COLO668 (cell line): Measurements from ENCODE around the gene RGCC.
A peak's percentile ranks its signal among the peaks of the same experiment; 100 is the strongest.
"Not testable (repeated sequence)": the region's sequence is repeated elsewhere in the genome, so short reads cannot be mapped to it uniquely, and the experiment has no call there.

ENCODE experiments used
- DNase-seq: peaks from one replicate; lab custom pipeline; 2025; ENCODE audit not compliant: unreplicated experiment; lab: John Stamatoyannopoulos, UW

RGCC gene, protein sequence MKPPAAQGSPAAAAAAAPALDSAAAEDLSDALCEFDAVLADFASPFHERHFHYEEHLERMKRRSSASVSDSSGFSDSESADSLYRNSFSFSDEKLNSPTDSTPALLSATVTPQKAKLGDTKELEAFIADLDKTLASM

DNA sequence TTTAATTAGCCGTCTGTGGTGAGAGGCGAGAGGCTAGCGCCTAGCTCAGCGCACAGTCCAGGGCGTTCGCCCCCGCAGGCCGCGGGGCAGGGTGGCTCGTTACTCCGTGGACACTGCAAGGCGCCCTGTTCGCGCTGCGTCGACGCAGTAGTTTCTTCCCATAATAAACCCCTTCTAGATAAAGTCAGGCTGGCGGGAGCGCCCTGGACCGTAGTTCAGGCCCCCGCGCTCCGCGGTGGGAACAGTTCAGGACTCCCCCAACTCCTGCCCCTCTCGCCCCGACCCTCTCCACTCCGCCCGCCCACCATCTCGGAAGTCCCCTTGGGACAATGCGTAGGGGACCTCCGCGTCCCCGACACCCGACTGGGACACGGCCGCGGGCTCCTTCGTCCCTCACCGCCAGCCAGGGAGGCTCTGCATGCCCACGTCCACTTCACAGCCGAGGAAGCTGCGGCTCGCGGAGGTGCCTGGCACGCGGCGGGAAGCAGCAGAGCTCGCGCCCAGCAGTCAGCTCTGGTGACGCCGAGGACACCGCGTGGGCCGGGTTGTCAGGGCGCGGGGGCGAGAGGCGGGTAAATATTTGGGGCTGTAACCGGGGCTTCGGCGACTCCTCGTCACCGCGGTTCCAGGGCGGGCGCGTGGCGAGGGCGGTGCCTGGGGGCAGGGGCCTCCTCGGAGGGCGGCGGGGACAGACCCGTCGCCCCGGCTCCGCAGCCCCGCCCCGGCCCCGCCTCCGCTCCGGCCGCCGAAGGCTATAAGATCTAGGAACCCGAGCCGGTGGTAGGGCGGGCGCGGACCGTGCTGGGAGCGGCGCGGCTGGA, at the start of gene RGCC:
Gene RGCC (plus strand): TSS at position 783 of the 821 bp plus-strand sequence. CDS start 158 bp downstream, outside the sequence.
- DNase-seq = peak; percentile 95

DNA sequence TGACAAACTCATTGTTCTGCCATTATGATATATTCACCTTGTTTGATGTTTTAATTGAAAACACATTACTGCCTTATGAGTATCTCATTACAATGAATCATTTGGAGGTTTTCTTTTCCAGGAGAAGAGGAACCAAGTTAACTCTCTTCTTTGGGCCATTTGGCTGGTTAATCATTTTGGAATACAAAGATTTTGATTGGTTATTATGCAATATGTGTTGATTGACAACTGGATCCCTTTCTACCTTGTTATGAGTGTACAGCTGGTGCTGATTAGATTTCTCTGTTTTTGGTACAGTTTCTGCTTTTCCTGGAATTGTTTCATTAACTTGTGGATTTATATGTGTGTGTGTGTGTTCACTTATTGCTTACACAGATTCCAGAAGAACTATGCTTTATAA, 49.2 kb upstream of the RGCC start:
- DNase-seq = no peak

- no peak for DNase-seq
These were observed 48.6 kb upstream of the RGCC start for GRCh38 chr13:41408746-41409145.

- no peak for DNase-seq
These were observed 47.7 kb upstream of the RGCC start for GRCh38 chr13:41409611-41410010.

- no peak for DNase-seq
These were observed 46.3 kb upstream of the RGCC start for GRCh38 chr13:41411060-41411459.

DNA sequence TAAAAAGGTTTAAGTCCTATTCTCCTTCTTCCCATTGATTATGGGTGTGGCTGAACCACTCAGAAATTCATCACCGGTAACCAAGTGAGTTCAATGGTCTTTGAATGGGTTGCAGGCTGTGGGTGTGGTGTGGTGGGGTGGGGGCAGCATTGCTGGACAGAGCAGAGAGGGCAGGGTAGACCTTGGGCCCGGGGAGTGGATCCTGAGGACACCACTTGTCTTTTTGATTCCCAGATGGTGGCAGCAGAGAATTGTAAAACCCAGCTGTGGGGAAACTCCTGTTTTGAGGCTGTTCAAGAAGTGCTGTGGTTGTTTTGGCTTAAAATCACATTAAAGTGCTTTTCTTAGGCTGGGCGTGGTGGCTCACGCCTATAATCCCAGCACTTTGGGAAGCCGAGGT, 45.8 kb upstream of the RGCC start:
- no peak for DNase-seq

DNA sequence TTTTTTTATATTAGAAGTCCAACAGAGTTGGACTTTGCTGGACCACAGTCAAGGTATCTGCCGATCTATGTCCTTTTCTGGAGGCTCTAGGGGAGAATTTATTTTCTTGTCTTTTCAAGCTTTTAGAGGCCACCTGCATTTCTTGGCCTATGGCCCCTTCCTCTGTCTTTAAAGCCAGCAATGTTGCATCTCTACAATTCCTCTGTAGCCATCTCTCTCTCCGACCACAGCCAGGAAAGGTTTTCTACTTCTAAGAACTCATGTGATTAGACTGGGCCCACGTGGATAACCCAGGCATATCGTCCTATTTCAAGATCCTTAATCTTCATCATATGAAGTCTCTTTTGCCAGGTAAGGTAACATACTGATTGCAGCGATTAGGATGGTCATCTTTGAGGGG, 43.5 kb upstream of the RGCC start:
- DNase-seq = no peak

DNA sequence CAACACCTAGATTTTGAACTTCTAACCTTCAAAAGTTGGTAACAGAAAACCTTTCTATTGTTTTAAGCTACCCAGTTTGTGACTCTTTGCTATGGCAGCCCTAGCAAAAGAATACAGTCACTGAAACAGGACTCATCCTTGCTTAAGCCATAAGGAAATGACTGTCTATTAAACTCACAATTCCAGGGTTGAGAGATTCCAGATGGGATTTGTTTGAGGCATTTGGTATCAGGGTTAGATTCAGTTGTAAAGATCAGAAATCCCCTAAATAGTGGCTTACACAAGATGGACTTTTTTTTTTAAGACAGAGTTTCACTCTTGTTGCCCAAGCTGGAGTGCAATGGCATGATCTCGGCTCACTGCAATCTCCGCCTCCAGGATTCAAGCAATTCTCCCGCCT, 41.1 kb upstream of the RGCC start:
- DNase-seq = no peak

- DNase-seq = no peak
These were observed 39.3 kb upstream of the RGCC start for GRCh38 chr13:41418027-41418426.

- DNase-seq = no peak
These were observed 38.6 kb upstream of the RGCC start for GRCh38 chr13:41418731-41419130.

- no peak for DNase-seq
These were observed 38.1 kb upstream of the RGCC start for GRCh38 chr13:41419206-41419605.

- DNase-seq = no peak
These were observed 37.2 kb upstream of the RGCC start for GRCh38 chr13:41420146-41420545.

DNA sequence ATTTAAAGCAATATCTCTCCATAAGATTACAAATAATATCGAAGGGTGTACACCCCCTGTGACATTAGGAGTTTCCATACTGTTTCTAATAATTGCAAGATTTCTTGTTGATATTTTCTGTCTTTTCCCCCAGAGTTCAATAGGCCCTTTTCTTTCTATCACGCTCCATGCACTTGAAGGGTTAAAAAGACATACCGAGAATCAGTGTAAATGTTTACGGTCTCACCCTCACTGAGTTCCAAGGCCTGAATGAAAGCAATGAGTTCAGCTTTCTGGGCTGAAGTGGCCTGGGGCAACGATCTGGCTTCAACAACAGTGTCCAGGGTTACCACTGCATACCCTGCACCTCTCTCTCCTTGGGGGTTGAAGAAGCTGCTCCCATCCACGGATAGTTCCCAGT, 36.0 kb upstream of the RGCC start:
- DNase-seq = not testable (repeated sequence)

- DNase-seq = not testable (repeated sequence)
These were observed 35.4 kb upstream of the RGCC start for GRCh38 chr13:41421983-41422382.

- DNase-seq = not testable (repeated sequence)
These were observed 34.1 kb upstream of the RGCC start for GRCh38 chr13:41423259-41423658.

DNA sequence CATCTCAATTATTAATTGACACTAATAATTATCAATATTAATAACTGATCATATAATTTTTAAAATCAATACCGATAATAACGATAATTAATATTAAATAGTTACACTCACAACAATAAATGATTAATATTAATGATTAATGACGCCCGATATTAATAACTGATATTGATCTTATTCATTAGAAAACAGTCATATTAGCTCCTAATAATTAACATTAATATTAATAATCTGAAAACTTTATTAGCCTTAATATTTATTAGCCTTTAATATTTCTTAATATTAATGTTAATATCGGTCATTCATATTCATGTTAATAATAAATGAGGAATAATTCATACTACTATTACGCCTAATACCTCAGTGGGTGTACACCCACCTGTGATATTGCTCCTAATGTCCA, 32.7 kb upstream of the RGCC start:
- not testable (repeated sequence) for DNase-seq

DNA sequence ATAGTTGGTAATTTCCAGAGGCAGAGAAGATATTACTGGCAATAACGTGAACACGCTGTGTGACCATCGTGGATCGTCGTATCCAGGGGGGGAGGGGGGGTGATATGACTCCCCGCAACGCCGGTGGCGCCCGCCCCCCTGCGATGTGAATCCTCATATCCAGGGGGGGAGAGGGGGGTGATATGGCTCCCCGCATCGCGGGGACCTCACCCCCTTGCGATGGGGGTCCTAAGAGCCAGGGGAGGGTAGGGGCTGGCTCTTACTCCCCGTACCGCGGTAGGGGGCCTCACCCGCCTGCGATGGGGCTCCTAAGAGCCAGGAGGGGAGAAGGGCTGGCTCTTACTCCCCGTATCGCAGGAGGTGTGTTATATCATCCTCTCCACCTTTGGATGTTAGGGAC, 31.3 kb upstream of the RGCC start:
- no peak for DNase-seq

DNA sequence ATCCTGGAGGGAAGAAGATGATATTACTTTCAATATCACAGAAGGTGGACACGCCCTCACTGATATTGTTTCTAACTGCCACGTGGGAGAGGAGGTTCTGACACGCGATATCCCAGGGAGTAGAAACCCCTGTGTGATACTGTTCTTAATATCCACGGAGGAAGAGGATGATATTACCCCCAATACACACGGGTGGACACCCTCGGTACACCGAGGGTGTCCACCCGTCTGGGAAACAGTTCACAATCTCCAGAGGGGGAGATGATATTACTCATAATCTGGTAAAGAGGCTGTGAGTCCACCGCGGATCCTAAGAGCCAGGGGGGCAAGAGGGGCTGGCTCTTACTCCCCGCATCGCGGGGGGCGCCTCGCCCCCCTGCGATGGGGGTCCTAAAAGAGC, 29.7 kb upstream of the RGCC start:
- DNase-seq = no peak

DNA sequence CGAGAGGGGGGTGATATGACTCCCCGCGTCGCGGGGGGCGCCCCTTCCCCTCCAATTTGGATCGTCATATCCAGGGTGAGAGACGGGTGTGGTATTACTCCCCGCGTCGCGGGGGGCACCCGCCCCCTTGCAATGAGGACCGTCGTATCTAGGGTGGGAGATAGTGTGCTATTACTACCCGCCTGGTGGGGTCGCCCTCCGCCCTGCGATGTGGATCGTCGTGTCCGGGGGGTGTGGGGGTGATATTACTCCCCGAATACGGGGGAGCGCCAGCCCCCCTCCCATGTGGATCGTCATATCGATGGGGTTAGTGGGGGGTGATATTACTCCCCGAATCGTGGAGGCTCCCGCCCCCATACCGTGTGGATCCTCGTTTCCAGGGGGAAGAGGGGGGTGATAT, 29.2 kb upstream of the RGCC start:
- no peak for DNase-seq

GRCh38 chr13:41434030-41434429, 23.3 kb upstream of the RGCC start:
- DNase-seq = not testable (repeated sequence)

DNA sequence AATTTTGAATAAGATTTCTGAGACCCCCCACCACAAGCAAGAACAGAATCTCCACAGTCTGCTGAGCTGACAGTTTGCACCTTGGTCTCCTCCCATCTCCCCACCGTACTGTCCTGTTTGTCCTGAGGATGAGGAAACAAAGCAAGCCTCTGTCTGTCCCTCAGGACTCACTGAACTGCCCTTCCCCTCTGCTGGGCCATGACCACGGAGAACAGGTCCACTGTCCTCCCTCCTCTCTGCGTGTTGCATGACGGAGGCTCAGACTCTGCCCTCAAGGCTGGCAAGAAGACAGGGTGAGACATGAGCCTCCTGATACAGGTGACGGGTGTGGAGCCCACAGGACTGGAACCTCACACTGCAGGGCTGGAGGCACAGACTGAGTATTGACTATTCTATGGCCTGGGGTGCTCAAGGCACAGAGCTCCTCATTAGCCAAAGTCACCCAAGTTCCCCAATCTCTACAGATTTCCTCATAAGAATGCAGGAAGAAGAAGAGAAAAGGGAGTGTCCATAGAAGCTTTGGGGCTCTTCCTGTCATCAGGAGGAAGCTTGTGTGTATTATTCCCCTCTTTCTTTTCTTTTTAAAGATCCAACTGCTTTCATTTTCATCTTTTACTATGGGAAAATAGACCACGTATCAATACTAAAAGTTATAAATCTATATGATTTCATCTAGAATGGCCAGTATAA, 22.4 kb upstream of the RGCC start:
- no peak for DNase-seq

GRCh38 chr13:41443969-41444368, 13.4 kb upstream of the RGCC start:
- DNase-seq = no peak
